ENCODE measurements around the gene ANAPC10. TPM values are rescaled to one million over a fixed set of nuclear protein-coding genes. Genes with fewer than 3 reads are reported as not detected.

The ANAPC10 gene
- total RNA-seq, 1 experiment from 2014 or later, result 27.2 TPM

- no peak overlapping the region for H3K9ac ChIP-seq (ENCODE audit: low read length)
- H3K9me3 ChIP-seq (ENCODE audit: control insufficient read depth in 1 of 2, insufficient read depth in 1 of 2, low read depth in 1 of 2, low read length in 2 of 2), result no peaks in the 10 kb centered on the region
- TF ChIP-seq EZH2phosphoT487 (IDR thresholded peaks at IDR 0.05; ENCODE audit: borderline replicate concordance) (no peak), ZFX (IDR thresholded peaks at IDR 0.05) (no peak), ATF3 (IDR thresholded peaks at IDR 0.05) (no peak), CEBPB (IDR thresholded peaks at IDR 0.05; ENCODE audit: low read depth) (no peak), RAD21 (IDR thresholded peaks at IDR 0.05; ENCODE audit: low read depth) (no peak), JUND (IDR thresholded peaks at IDR 0.05) (no peak), ELF1 (IDR thresholded peaks at IDR 0.05; ENCODE audit: borderline replicate concordance, low read depth) (no peak), CTCF (IDR thresholded peaks at IDR 0.05 in 2 of 3, conservative IDR thresholded peaks at IDR 0.05 in 1 of 3; ENCODE audit: borderline replicate concordance in 1 of 3, insufficient read depth in 1 of 3, low read depth in 2 of 3, low read length in 2 of 3) (no peak), REST (IDR thresholded peaks at IDR 0.05; ENCODE audit: low read depth) (no peak), EGR1 (IDR thresholded peaks at IDR 0.05; ENCODE audit: low read depth) (no peak), MAX (IDR thresholded peaks at IDR 0.05) (no peak)
- H3K4me1 ChIP-seq (ENCODE audit: control insufficient read depth in 1 of 2, insufficient read depth in 2 of 2, low read length in 2 of 2), result no peaks in the 10 kb centered on the region
- no peak overlapping the region for H3K4me2 ChIP-seq (ENCODE audit: low read length)
- ChIA-PET POLR2A (no interaction called here), CTCF (no interaction called here), RAD21 (ENCODE audit: low non-redundant PET in 1 of 2, low total read pairs in 2 of 2, uncharacterized antibody in 2 of 2, unreplicated experiment in 2 of 2) (no interaction called here)
- no peak for DNase-seq (ENCODE audit: low read depth, low spot score)
- no peak for ATAC-seq
- H3K27ac ChIP-seq (ENCODE audit: low read depth, low read length), result no peak overlapping the region
- H3K36me3 ChIP-seq (ENCODE audit: control insufficient read depth in 1 of 2, insufficient read depth in 2 of 2, low read length in 2 of 2), result no peaks in the 10 kb centered on the region
- no peaks in the 10 kb centered on the region for H3K27me3 ChIP-seq (ENCODE audit: insufficient read depth, low read length)
- no peak overlapping the region for H2AFZ ChIP-seq (ENCODE audit: low read depth, low read length, poor library complexity, severe bottlenecking)
- BruUV-seq (replicated peaks), result no TSS peak
- intact Hi-C loops (cut with micrococcal nuclease), result no loop called here
- H3K79me2 ChIP-seq (ENCODE audit: insufficient read depth, low read length), result peaks cover 7% of the 10 kb centered on the region
- H4K20me1 ChIP-seq (ENCODE audit: insufficient read depth), result no peaks in the 10 kb centered on the region
- no peaks in the 10 kb centered on the region for H3K9me2 ChIP-seq (ENCODE audit: insufficient read depth)
- no peak overlapping the region for H3K4me3 ChIP-seq (replicated peaks in 1 of 2; ENCODE audit: low read depth in 1 of 2, low read length in 2 of 2)
Measured at GRCh38 chr4:145042601-145043285, 55.3 kb downstream of the ANAPC10 start.

Measured in HCT116 (cell line).